ENCODE measurements around the gene HOOK2.

The HOOK2 gene

GRCh38 chr19:12782424-12783290, 7.3 kb upstream of the HOOK2 start (continued):
- TF ChIP-seq ZNF785 (tag by site-specific recombination; IDR thresholded peaks at IDR 0.05): peak; percentile 99
- peak; percentile 49 for TF ChIP-seq KLF9 (tag by site-specific recombination; IDR thresholded peaks at IDR 0.05; ENCODE audit: low read depth)
- no peak for TF ChIP-seq ZNF239 (tag by site-specific recombination; IDR thresholded peaks at IDR 0.05)
- no peak for TF ChIP-seq ZNF658 (tag by site-specific recombination; IDR thresholded peaks at IDR 0.05)
- no peak for TF ChIP-seq ZNF37A (tag by site-specific recombination; IDR thresholded peaks at IDR 0.05)
- peak; percentile 90 for TF ChIP-seq ZNF561 (tag by site-specific recombination; IDR thresholded peaks at IDR 0.05; ENCODE audit: borderline replicate concordance)
- peak; percentile 67; the same call in 1 of the 2 replicates for TF ChIP-seq ZNF629 (tag by site-specific recombination; IDR thresholded peaks at IDR 0.05)
- TF ChIP-seq ZNF335 (tag by site-specific recombination; conservative IDR thresholded peaks at IDR 0.05): peak; percentile 99
- TF ChIP-seq ZBTB21 (tag by site-specific recombination; IDR thresholded peaks at IDR 0.05): 0 out of 2 replicates have a peak, but pooled peaks have one; percentile 28
- no peak for TF ChIP-seq YY2 (tag by site-specific recombination; IDR thresholded peaks at IDR 0.05)
- no peak for TF ChIP-seq ZNF354C (tag by site-specific recombination; IDR thresholded peaks at IDR 0.05; ENCODE audit: borderline replicate concordance, low read depth)
- peak; percentile 79 for TF ChIP-seq ZNF596 (tag by site-specific recombination; IDR thresholded peaks at IDR 0.05)
- no peak for TF ChIP-seq ZNF274 (IDR thresholded peaks at IDR 0.05; ENCODE audit: low read length)
- no peak for TF ChIP-seq ZNF274 (tag by site-specific recombination; IDR thresholded peaks at IDR 0.05; ENCODE audit: borderline replicate concordance)
- TF ChIP-seq ZNF549 (tag by site-specific recombination; IDR thresholded peaks at IDR 0.05): no peak
- TF ChIP-seq ZNF48 (tag by site-specific recombination; IDR thresholded peaks at IDR 0.05): no peak
- TF ChIP-seq ZNF433 (tag by site-specific recombination; IDR thresholded peaks at IDR 0.05; ENCODE audit: low read depth): no peak
- no peak for TF ChIP-seq ZNF19 (tag by site-specific recombination; IDR thresholded peaks at IDR 0.05; ENCODE audit: low read depth)
- no peak for TF ChIP-seq ZNF473 (tag by site-specific recombination; IDR thresholded peaks at IDR 0.05)
- no peak for TF ChIP-seq ZNF362 (tag by site-specific recombination; IDR thresholded peaks at IDR 0.05)
- TF ChIP-seq ZNF366 (tag by site-specific recombination; conservative IDR thresholded peaks at IDR 0.05): 0 out of 2 replicates have a peak, but pooled peaks have one; percentile 33
- no peak for TF ChIP-seq TRIM28 (IDR thresholded peaks at IDR 0.05; ENCODE audit: borderline replicate concordance, low read length)
- no peak; the same call in none of the 2 replicates for TF ChIP-seq KLF7 (tag by site-specific recombination; IDR thresholded peaks at IDR 0.05; ENCODE audit: borderline replicate concordance)
- no peak; the same call in 1 of the 2 replicates for TF ChIP-seq ZBTB20 (tag by site-specific recombination; IDR thresholded peaks at IDR 0.05)
- no peak for TF ChIP-seq AEBP2 (tag by site-specific recombination; IDR thresholded peaks at IDR 0.05; ENCODE audit: borderline replicate concordance)
- TF ChIP-seq ZNF174 (tag by site-specific recombination; IDR thresholded peaks at IDR 0.05): no peak
- TF ChIP-seq ZIC2 (tag by site-specific recombination; IDR thresholded peaks at IDR 0.05): peak; percentile 90
- peak; percentile 65 for TF ChIP-seq SP2 (tag by site-specific recombination; IDR thresholded peaks at IDR 0.05)
- TF ChIP-seq ZNF157 (tag by site-specific recombination; IDR thresholded peaks at IDR 0.05): no peak
- TF ChIP-seq ZNF548 (tag by site-specific recombination; IDR thresholded peaks at IDR 0.05): no peak
- TF ChIP-seq BCL11A (tag by site-specific recombination; IDR thresholded peaks at IDR 0.05; ENCODE audit: low read depth): no peak
- TF ChIP-seq SCRT1 (tag by site-specific recombination; IDR thresholded peaks at IDR 0.05; ENCODE audit: borderline replicate concordance): no peak
- no peak for TF ChIP-seq ZBTB48 (tag by site-specific recombination; IDR thresholded peaks at IDR 0.05)
- TF ChIP-seq ZFP69B (tag by site-specific recombination; IDR thresholded peaks at IDR 0.05): no peak
- no peak for TF ChIP-seq OSR2 (tag by site-specific recombination; IDR thresholded peaks at IDR 0.05)
- TF ChIP-seq KLF16 (tag by site-specific recombination; IDR thresholded peaks at IDR 0.05): peak; percentile 66
- no peak for TF ChIP-seq ZNF558 (tag by site-specific recombination; IDR thresholded peaks at IDR 0.05)
- no peak for TF ChIP-seq ZNF121 (tag by site-specific recombination; IDR thresholded peaks at IDR 0.05)
- no peak for TF ChIP-seq ZBTB6 (tag by site-specific recombination; IDR thresholded peaks at IDR 0.05)
- TF ChIP-seq ZNF585B (tag by site-specific recombination; IDR thresholded peaks at IDR 0.05): no peak

Data from HEK293 (cell line).